ENCODE measurements around the gene MYO5C. TPM values are rescaled to one million over a fixed set of nuclear protein-coding genes. Genes with fewer than 3 reads are reported as not detected.
A peak's percentile ranks its signal among the peaks of the same experiment; 100 is the strongest.

Gene MYO5C
- total and polyA plus RNA-seq, 2 donors (not counting 3 experiments of a cell fraction or from before 2014, with no cell fraction given), result 7.5 to 19.4 TPM

GRCh38 chr15:52254391-52254790 lies 41.2 kb downstream of the MYO5C start:
- intact Hi-C loops (cut with micrococcal nuclease) (loop anchor here (10.0 kb wide), 1 partner anchor 240 kb away; no protein-coding TSS in a partner anchor), dilution Hi-C loops (cut with MboI; ENCODE audit: extremely low pct_ligation_motif_present, low sequenced_read_pairs) (no loop called here)
- H3K79me2 ChIP-seq (ENCODE audit: control insufficient read depth, insufficient read depth, low read length), result no peaks in the 10 kb centered on the region
- no peak overlapping the region for H3K9ac ChIP-seq (replicated peaks; ENCODE audit: extremely low read depth, insufficient read depth, low read length)
- no TSS peak for BruUV-seq (replicated peaks)
- no peaks in the 10 kb centered on the region for H3K36me3 ChIP-seq (ENCODE audit: control insufficient read depth in 2 of 2, extremely low read depth in 1 of 2, insufficient read depth in 2 of 2, low read length in 2 of 2)
- H3K27me3 ChIP-seq (ENCODE audit: control insufficient read depth in 2 of 2, insufficient read depth in 2 of 2, low read length in 2 of 2), result no peaks in the 10 kb centered on the region
- H2AFZ ChIP-seq (ENCODE audit: low read depth, low read length), result no peak overlapping the region
- no peak overlapping the region for H3K4me3 ChIP-seq (replicated peaks in 1 of 3; ENCODE audit: insufficient read depth in 1 of 3, low read depth in 1 of 3, low read length in 3 of 3)
- H3K4me2 ChIP-seq (ENCODE audit: insufficient read depth, low read length), result peak overlapping the region; percentile 19
- ChIA-PET POLR2A (interaction anchor here (0.7 kb wide), 1 partner anchor 207 kb away, joined by 5 read pairs; no protein-coding TSS in a partner anchor), CTCF (interaction anchor here (0.6 to 6.1 kb wide), 5 partner anchors 64 to 480 kb away, joined by 3 to 133 read pairs (median 5); no protein-coding TSS in a partner anchor)
- no peaks in the 10 kb centered on the region for H3K9me3 ChIP-seq (replicated peaks; ENCODE audit: control insufficient read depth, insufficient read depth, low read length)
- FAIRE-seq (no peak), DNase-seq (ENCODE audit: low read depth, low spot score) (peak; percentile 5)
- peak overlapping the region; percentile 54 for H3K27ac ChIP-seq (ENCODE audit: insufficient read depth, low read depth, low read length)
- no peaks in the 10 kb centered on the region for H4K20me1 ChIP-seq (replicated peaks; ENCODE audit: control insufficient read depth, extremely low read depth, insufficient read depth, low read length)
- H3K9me1 ChIP-seq (replicated peaks; ENCODE audit: control insufficient read depth, extremely low read depth, insufficient read depth, low read length), result no peaks in the 10 kb centered on the region
- TF ChIP-seq POLR2AphosphoS5 (IDR thresholded peaks at IDR 0.05; ENCODE audit: insufficient read depth, low read depth, low read length), result no peak
- peak in 1 of 2 donors; percentile 12 for TF ChIP-seq CTCF (IDR thresholded peaks at IDR 0.05; ENCODE audit: extremely low read depth in 1 of 2, insufficient read depth in 1 of 2, low read depth in 1 of 2, low read length in 2 of 2)
- peaks cover 34% of the 10 kb centered on the region for H3K4me1 ChIP-seq (ENCODE audit: control insufficient read depth, extremely low read depth, insufficient read depth, low read length)

GRCh38 chr15:52252781-52253180 lies 42.8 kb downstream of the MYO5C start:
- no peak overlapping the region for H2AFZ ChIP-seq (ENCODE audit: low read depth, low read length)
- dilution Hi-C loops (cut with MboI; ENCODE audit: extremely low pct_ligation_motif_present, low sequenced_read_pairs) (no loop called here), intact Hi-C loops (cut with micrococcal nuclease) (loop anchor here (10.0 kb wide), 1 partner anchor 242 kb away; no protein-coding TSS in a partner anchor)
- FAIRE-seq, result peak; percentile 93
- H3K9me3 ChIP-seq (replicated peaks; ENCODE audit: control insufficient read depth, insufficient read depth, low read length), result no peaks in the 10 kb centered on the region
- TF ChIP-seq POLR2A (IDR thresholded peaks at IDR 0.05; ENCODE audit: low read depth, low read length) (peak; percentile 16), JUN (IDR thresholded peaks at IDR 0.05; ENCODE audit: borderline replicate concordance, insufficient read depth, insufficient read length, low read depth) (peak; percentile 99), POLR2AphosphoS5 (IDR thresholded peaks at IDR 0.05; ENCODE audit: insufficient read depth, low read depth, low read length) (peak; percentile 74), GATA2 (IDR thresholded peaks at IDR 0.05; ENCODE audit: insufficient read depth, insufficient read length, low read depth, low read length) (no peak), CTCF (IDR thresholded peaks at IDR 0.05; ENCODE audit: extremely low read depth in 1 of 2, insufficient read depth in 1 of 2, low read depth in 1 of 2, low read length in 2 of 2) (no peak), FOS (IDR thresholded peaks at IDR 0.05; ENCODE audit: borderline replicate concordance, insufficient read depth, low read length) (peak; percentile 99)
- no peaks in the 10 kb centered on the region for H3K9me1 ChIP-seq (replicated peaks; ENCODE audit: control insufficient read depth, extremely low read depth, insufficient read depth, low read length)
- no peak overlapping the region for H3K4me3 ChIP-seq (replicated peaks in 1 of 3; ENCODE audit: insufficient read depth in 1 of 3, low read depth in 1 of 3, low read length in 3 of 3)
- no peaks in the 10 kb centered on the region for H3K27me3 ChIP-seq (ENCODE audit: control insufficient read depth in 2 of 2, insufficient read depth in 2 of 2, low read length in 2 of 2)
- H4K20me1 ChIP-seq (replicated peaks; ENCODE audit: control insufficient read depth, extremely low read depth, insufficient read depth, low read length), result no peaks in the 10 kb centered on the region
- H3K4me2 ChIP-seq (ENCODE audit: insufficient read depth, low read length), result peak overlapping the region; percentile 44
- no peaks in the 10 kb centered on the region for H3K79me2 ChIP-seq (ENCODE audit: control insufficient read depth, insufficient read depth, low read length)
- no peaks in the 10 kb centered on the region for H3K36me3 ChIP-seq (ENCODE audit: control insufficient read depth in 2 of 2, extremely low read depth in 1 of 2, insufficient read depth in 2 of 2, low read length in 2 of 2)
- ChIA-PET POLR2A (interaction anchor here (0.7 to 1.8 kb wide), 3 partner anchors 9 to 297 kb away, joined by 3 to 6 read pairs (median 5); no protein-coding TSS in a partner anchor), CTCF (interaction anchor here (0.7 to 1.5 kb wide), 9 partner anchors 9 to 860 kb away, joined by 3 to 10 read pairs (median 3); partner anchors contain the start of gene MYO5C)
- H3K9ac ChIP-seq (replicated peaks; ENCODE audit: extremely low read depth, insufficient read depth, low read length), result peak overlapping the region; percentile 15
- H3K27ac ChIP-seq (ENCODE audit: insufficient read depth, low read depth, low read length), result peak overlapping the region; percentile 41
- DNase-seq (ENCODE audit: low read depth, low spot score), result peak; percentile 90
- peaks cover 34% of the 10 kb centered on the region for H3K4me1 ChIP-seq (ENCODE audit: control insufficient read depth, extremely low read depth, insufficient read depth, low read length)
- BruUV-seq (replicated peaks), result no TSS peak
